ENCODE data around the gene HSFX4.

DNA sequence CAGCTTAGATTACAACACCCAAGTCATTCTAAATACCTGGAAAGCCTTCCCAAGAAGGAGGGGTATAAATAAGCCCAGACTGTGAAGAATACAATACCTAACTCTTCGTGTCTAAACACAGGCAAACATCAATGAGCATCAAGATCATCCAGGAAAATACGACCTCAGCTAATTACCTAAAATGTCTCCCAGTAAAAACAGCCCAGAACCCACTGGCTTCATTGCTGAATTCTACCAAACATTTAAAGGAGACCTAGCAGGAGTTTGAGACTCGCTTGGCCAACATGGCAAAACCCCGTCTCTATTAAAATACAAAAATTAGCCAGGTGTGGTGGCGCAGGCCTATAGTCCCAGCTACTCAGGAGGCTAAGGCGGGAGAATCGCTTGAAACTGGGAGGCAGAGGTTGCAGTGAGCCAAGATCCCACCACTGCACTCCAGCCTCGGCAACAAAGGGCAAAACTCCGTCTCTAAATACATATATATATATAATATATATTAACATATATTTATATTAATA, 19.1 kb upstream of the HSFX4 start:
- TF ChIP-seq EZH2 (IDR thresholded peaks at IDR 0.05): no peak
- TF ChIP-seq CTCF (IDR thresholded peaks at IDR 0.05): no peak
